Epithelial cell of esophagus (primary cell): ENCODE data around the gene ZNF337.
A peak's percentile ranks its signal among the peaks of the same experiment; 100 is the strongest.
"Not testable (repeated sequence)": the region's sequence is repeated elsewhere in the genome, so short reads cannot be mapped to it uniquely, and the experiment has no call there.

Experiments
- DNase-seq: peaks from one replicate; pipeline ENCODE4 v3.0.0; 2010; ENCODE audit warnings: low read depth
- H3K4me3 ChIP-seq: 2 replicates; pipeline ENCODE4 v1.5.1; 2011; ENCODE audit warnings: mild to moderate bottlenecking, low read length, control low read depth
- CTCF ChIP-seq: IDR thresholded peaks from 2 replicates; pipeline ENCODE4 v1.5.1; 2011; ENCODE audit warnings: low read depth, mild to moderate bottlenecking, low read length, control low read depth, inconsistent platforms; ENCODE audit not compliant: insufficient read depth; ENCODE audit errors: missing control alignments

Gene ZNF337

GRCh38 chr20:25707695-25708094 is 11.0 kb upstream of the ZNF337 start:
- H3K4me3 ChIP-seq, result no peak overlapping the region
- DNase-seq, result no peak
- no peak for TF ChIP-seq CTCF

GRCh38 chr20:25706793-25707192 is 10.1 kb upstream of the ZNF337 start:
- no peak for TF ChIP-seq CTCF
- DNase-seq, result peak; percentile 22
- no peak overlapping the region for H3K4me3 ChIP-seq

- H3K4me3 ChIP-seq, result no peak overlapping the region
- DNase-seq, result no peak
- no peak for TF ChIP-seq CTCF
Measured at GRCh38 chr20:25705830-25706351, 9.2 kb upstream of the ZNF337 start.

GRCh38 chr20:25704303-25704702 is 7.7 kb upstream of the ZNF337 start:
- H3K4me3 ChIP-seq, DNase-seq: not testable (repeated sequence)

- DNase-seq, H3K4me3 ChIP-seq: not testable (repeated sequence)
Measured at GRCh38 chr20:25700835-25701234, 4.2 kb upstream of the ZNF337 start.

GRCh38 chr20:25699914-25700313 is 3.3 kb upstream of the ZNF337 start:
- TF ChIP-seq CTCF, result no peak
- H3K4me3 ChIP-seq, result no peak overlapping the region
- peak; percentile 42 for DNase-seq

GRCh38 chr20:25697132-25697446 is 436 bp upstream of the ZNF337 start:
- TF ChIP-seq CTCF, result no peak
- peak overlapping the region; percentile 94 for H3K4me3 ChIP-seq
- DNase-seq, result no peak

GRCh38 chr20:25695532-25696370 is 902 bp downstream of the ZNF337 start:
- peak; percentile 21 for DNase-seq
- peak overlapping the region; percentile 94 for H3K4me3 ChIP-seq
- no peak for TF ChIP-seq CTCF
